DOHH2 (cell line): Measurements from ENCODE around the gene TACC2.

Experiments used
- EZH2phosphoT487 ChIP-seq: fragments of 200-600 bp; sonication (generic); IDR thresholded peaks from 2 replicates; pipeline ENCODE4 v1.6.1; 2017; ENCODE audit warnings: borderline replicate concordance, mild to moderate bottlenecking, antibody characterized with exemption, low read length, moderate library complexity, mixed read lengths
- TF ChIP-seq, protein P1 (sequence below): fragments of 200-600 bp; sonication (generic); IDR thresholded peaks from one replicate; pipeline ENCODE4 v1.5.1; 2014; ENCODE audit warnings: antibody characterized with exemption, mild to moderate bottlenecking, low read depth, low read length; ENCODE audit not compliant: poor library complexity, severe bottlenecking

DNA sequence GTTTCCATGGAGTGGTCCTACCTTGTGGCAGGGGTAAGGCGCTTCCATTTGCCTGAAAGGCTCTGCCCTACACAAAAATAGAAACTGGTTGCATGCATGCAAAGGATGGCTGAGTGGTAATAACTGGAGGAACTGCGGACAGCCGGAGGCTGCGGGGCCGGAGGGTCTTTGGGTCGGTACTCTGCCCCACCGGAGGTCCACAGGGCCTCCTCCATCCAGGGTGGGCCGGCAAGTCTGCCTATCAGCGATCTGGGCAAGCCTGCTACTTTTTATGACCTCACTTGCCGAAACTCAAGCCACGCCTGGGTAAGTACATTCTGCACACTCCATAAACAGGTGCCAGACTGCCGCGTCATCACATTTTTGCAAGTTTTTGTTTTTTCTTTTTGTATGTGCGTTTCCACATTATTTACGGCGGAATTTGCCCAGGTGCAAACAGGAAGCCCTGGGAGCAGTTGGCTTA, 30.0 kb downstream of the TACC2 start:
- TF ChIP-seq, protein P1, sequence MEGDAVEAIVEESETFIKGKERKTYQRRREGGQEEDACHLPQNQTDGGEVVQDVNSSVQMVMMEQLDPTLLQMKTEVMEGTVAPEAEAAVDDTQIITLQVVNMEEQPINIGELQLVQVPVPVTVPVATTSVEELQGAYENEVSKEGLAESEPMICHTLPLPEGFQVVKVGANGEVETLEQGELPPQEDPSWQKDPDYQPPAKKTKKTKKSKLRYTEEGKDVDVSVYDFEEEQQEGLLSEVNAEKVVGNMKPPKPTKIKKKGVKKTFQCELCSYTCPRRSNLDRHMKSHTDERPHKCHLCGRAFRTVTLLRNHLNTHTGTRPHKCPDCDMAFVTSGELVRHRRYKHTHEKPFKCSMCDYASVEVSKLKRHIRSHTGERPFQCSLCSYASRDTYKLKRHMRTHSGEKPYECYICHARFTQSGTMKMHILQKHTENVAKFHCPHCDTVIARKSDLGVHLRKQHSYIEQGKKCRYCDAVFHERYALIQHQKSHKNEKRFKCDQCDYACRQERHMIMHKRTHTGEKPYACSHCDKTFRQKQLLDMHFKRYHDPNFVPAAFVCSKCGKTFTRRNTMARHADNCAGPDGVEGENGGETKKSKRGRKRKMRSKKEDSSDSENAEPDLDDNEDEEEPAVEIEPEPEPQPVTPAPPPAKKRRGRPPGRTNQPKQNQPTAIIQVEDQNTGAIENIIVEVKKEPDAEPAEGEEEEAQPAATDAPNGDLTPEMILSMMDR: no peak
- TF ChIP-seq EZH2phosphoT487: no peak
